H1 (cell line): ENCODE results near the gene IFNA7. TPM values are rescaled to one million over a fixed set of nuclear protein-coding genes. Genes with fewer than 3 reads are reported as not detected.

ENCODE experiments used
- CTCF ChIA-PET: fragments of 300-600 bp; sonication (Branson Sonifier 250); formaldehyde crosslinking; loops from one replicate; lab custom pipeline; 2021; ENCODE audit not compliant: partially characterized antibody; lab: Charles Lee
- POLR2A ChIA-PET: fragments of 300-600 bp; sonication (Branson Sonifier 250); formaldehyde crosslinking; loops from one replicate; lab custom pipeline; 2021; ENCODE audit warnings: inconsistent platforms; ENCODE audit not compliant: partially characterized antibody; lab: Charles Lee
- DNase-seq, 2 experiments: peaks; one replicate each; pipeline versions ENCODE4 v3.0.0 to v3.0.0-alpha.2; 2010 to 2022; ENCODE audit warnings: low spot score in 2 of 2, low read depth in 1 of 2, mixed read lengths in 1 of 2
- FAIRE-seq: peaks from 2 replicates; lab custom pipeline; 2011; peaks lifted over from hg19 to GRCh38; lab: Jason Lieb, UNC
- H2AFZ ChIP-seq: 2 replicates; pipeline ENCODE4 v1.8.1; 2012; ENCODE audit warnings: low read length, inconsistent platforms
- H2AK5ac ChIP-seq: 2 replicates; pipeline ENCODE4 v1.6.1; 2013; ENCODE audit warnings: low read depth, low read length
- H2BK120ac ChIP-seq: replicated peaks from 2 replicates; pipeline ENCODE3; 2013; ENCODE audit warnings: low read depth, low read length, inconsistent platforms
- H2BK12ac ChIP-seq: 2 replicates; pipeline ENCODE4 v1.6.1; 2013; ENCODE audit warnings: low read depth, low read length
- H2BK15ac ChIP-seq: 2 replicates; pipeline ENCODE4 v1.6.1; 2013; ENCODE audit warnings: low read length
- H2BK20ac ChIP-seq: 2 replicates; pipeline ENCODE4 v1.6.1; 2013; ENCODE audit warnings: low read length
- H2BK5ac ChIP-seq: 2 replicates; pipeline ENCODE4 v1.6.1; 2013; ENCODE audit warnings: low read depth, low read length
- H3K14ac ChIP-seq: 2 replicates; pipeline ENCODE4 v1.6.1; 2013; ENCODE audit warnings: inconsistent platforms; ENCODE audit not compliant: insufficient read length
- H3K18ac ChIP-seq: 2 replicates; pipeline ENCODE4 v1.6.1; 2013; ENCODE audit warnings: low read length; ENCODE audit errors: extremely low read depth
- H3K23ac ChIP-seq: 2 replicates; pipeline ENCODE4 v1.6.1; 2013; ENCODE audit warnings: inconsistent platforms; ENCODE audit not compliant: insufficient read length
- H3K23me2 ChIP-seq: 2 replicates; pipeline ENCODE4 v1.6.1; 2013; ENCODE audit warnings: low read depth, low read length
- H3K27ac ChIP-seq: 2 replicates; pipeline ENCODE4 v1.6.1; 2011; ENCODE audit warnings: low read depth, low read length, inconsistent platforms
- H3K27me3 ChIP-seq, 4 experiments: replicated peaks in 1 of 4; 1 replicate in 1 of 4; 2 replicates in 3 of 4; pipeline versions ENCODE4 v1.6.1 to v1.8.1; 2011 to 2013; ENCODE audit warnings: low read length in 3 of 4, mild to moderate bottlenecking in 3 of 4, inconsistent platforms in 2 of 4, mixed read lengths in 2 of 4, moderate library complexity in 1 of 4; ENCODE audit not compliant: control insufficient read depth in 3 of 4, insufficient read depth in 3 of 4; ENCODE audit errors: extremely low read depth in 1 of 4
- H3K36me3 ChIP-seq, 4 experiments: 2 replicates each; pipeline versions ENCODE4 v1.6.1 to v1.8.1; 2011 to 2013; ENCODE audit warnings: mild to moderate bottlenecking in 4 of 4, low read length in 3 of 4, moderate library complexity in 2 of 4, control low read depth in 1 of 4, inconsistent platforms in 1 of 4; ENCODE audit not compliant: insufficient read depth in 4 of 4, control insufficient read depth in 2 of 4
- H3K4ac ChIP-seq: replicated peaks from 2 replicates; pipeline ENCODE3; 2013; ENCODE audit warnings: low read length, low read depth, mixed read lengths, inconsistent platforms; ENCODE audit not compliant: insufficient read length
- H3K4me1 ChIP-seq, 4 experiments: replicated peaks in 1 of 4; 1 replicate in 1 of 4; 2 replicates in 3 of 4; pipeline versions ENCODE4 v1.6.1 to v1.8.1; 2011 to 2013; ENCODE audit warnings: low read length in 3 of 4, inconsistent platforms in 2 of 4, mixed read lengths in 1 of 4; ENCODE audit not compliant: insufficient read depth in 4 of 4, control insufficient read depth in 3 of 4
- H3K4me2 ChIP-seq, 2 experiments: 2 replicates each; pipeline versions ENCODE4 v1.6.1 to v1.8.1; 2011 to 2013; ENCODE audit warnings: low read depth in 2 of 2, low read length in 2 of 2, control low read depth in 1 of 2, inconsistent platforms in 1 of 2, mild to moderate bottlenecking in 1 of 2; ENCODE audit not compliant: insufficient read depth in 1 of 2
- H3K4me3 ChIP-seq, 4 experiments: fragments of 200-600, 300-600 bp in 1 of 4; sonication (generic), shearing (Covaris generic), sonication (Bioruptor Twin) in 1 of 4; 2 replicates each; pipeline versions ENCODE4 v1.5.1 to v1.8.1; 2011 to 2016; ENCODE audit warnings: low read length in 4 of 4, low read depth in 3 of 4, control low read depth in 2 of 4, inconsistent platforms in 2 of 4, mild to moderate bottlenecking in 2 of 4, mixed read lengths in 1 of 4, moderate library complexity in 1 of 4; ENCODE audit not compliant: insufficient read depth in 2 of 4; ENCODE audit errors: extremely low read depth in 1 of 4
- H3K56ac ChIP-seq: replicated peaks from 2 replicates; pipeline ENCODE3; 2013; ENCODE audit warnings: low read depth, mild to moderate bottlenecking, mixed read lengths, low read length, inconsistent platforms; ENCODE audit not compliant: insufficient read length
- H3K79me1 ChIP-seq: 2 replicates; pipeline ENCODE4 v1.6.1; 2013; ENCODE audit warnings: low read depth, low read length, control low read depth
- H3K79me2 ChIP-seq, 2 experiments: 2 replicates each; pipeline versions ENCODE4 v1.6.1 to v1.8.1; 2012 to 2013; ENCODE audit warnings: low read length in 2 of 2, mild to moderate bottlenecking in 2 of 2, inconsistent platforms in 1 of 2; ENCODE audit not compliant: insufficient read depth in 2 of 2, control insufficient read depth in 1 of 2
- H3K9ac ChIP-seq, 4 experiments: replicated peaks in 1 of 4; 1 replicate in 1 of 4; 2 replicates in 3 of 4; pipeline versions ENCODE4 v1.6.1 to v1.8.1; 2011 to 2013; ENCODE audit warnings: low read depth in 3 of 4, low read length in 3 of 4, control low read depth in 2 of 4, mild to moderate bottlenecking in 2 of 4, moderate library complexity in 2 of 4, inconsistent platforms in 1 of 4; ENCODE audit errors: extremely low read depth in 1 of 4
- H3K9me3 ChIP-seq, 2 experiments: 2 replicates each; pipeline versions ENCODE4 v1.6.1 to v1.8.1; 2012 to 2013; ENCODE audit warnings: mild to moderate bottlenecking in 2 of 2, moderate library complexity in 2 of 2, control low read depth in 1 of 2, inconsistent platforms in 1 of 2, low read depth in 1 of 2, low read length in 1 of 2, mixed read lengths in 1 of 2; ENCODE audit not compliant: insufficient read depth in 2 of 2
- H4K20me1 ChIP-seq, 2 experiments: replicated peaks in 1 of 2; 2 replicates each; pipeline versions ENCODE3 to v1.8.1; 2011 to 2013; ENCODE audit warnings: inconsistent platforms in 2 of 2, low read length in 2 of 2, mild to moderate bottlenecking in 1 of 2; ENCODE audit not compliant: insufficient read depth in 2 of 2, control insufficient read depth in 1 of 2
- H4K5ac ChIP-seq: 2 replicates; pipeline ENCODE4 v1.6.1; 2013; ENCODE audit warnings: low read length, low read depth, mixed read lengths, inconsistent platforms; ENCODE audit not compliant: insufficient read length
- H4K8ac ChIP-seq: 2 replicates; pipeline ENCODE4 v1.8.0; 2013; ENCODE audit warnings: mild to moderate bottlenecking, moderate library complexity, low read length, inconsistent platforms; ENCODE audit not compliant: insufficient read depth; ENCODE audit errors: extremely low read depth
- H4K91ac ChIP-seq: replicated peaks from 2 replicates; pipeline ENCODE3; 2013; ENCODE audit warnings: low read length, mixed read lengths, inconsistent platforms; ENCODE audit not compliant: insufficient read length
- ATF3 ChIP-seq: IDR thresholded peaks from 2 replicates; pipeline ENCODE4 v1.6.1; 2011; ENCODE audit warnings: low read depth, mild to moderate bottlenecking, low read length; ENCODE audit not compliant: insufficient read depth
- BCL11A ChIP-seq, 2 experiments: IDR thresholded peaks; one replicate each; pipeline ENCODE4 v1.6.1; 2011; ENCODE audit warnings: low read depth in 2 of 2, low read length in 2 of 2, mild to moderate bottlenecking in 2 of 2
- CREB1 ChIP-seq: IDR thresholded peaks from 2 replicates; pipeline ENCODE4 v1.6.1; 2012; ENCODE audit warnings: inconsistent platforms
- RXRA ChIP-seq: IDR thresholded peaks from 2 replicates; pipeline ENCODE4 v1.6.1; 2011; ENCODE audit warnings: low read depth, mild to moderate bottlenecking, low read length, moderate library complexity; ENCODE audit not compliant: insufficient read depth
- TEAD4 ChIP-seq: IDR thresholded peaks from 2 replicates; pipeline ENCODE4 v1.6.1; 2012; ENCODE audit warnings: low read depth, low read length, inconsistent platforms, mixed read lengths
- polyA plus RNA-seq, 7 experiments: library from polyadenylated mRNA; depleted of rRNA in 3 of 7; stranded (reverse) in 5 of 7; unstranded in 2 of 7; fragments of >200 nt in 5 of 7; fragments of 200-250 nt in 2 of 7; gene quantifications; 1 replicate in 5 of 7; 2 replicates in 1 of 7; 4 replicates in 1 of 7; pipeline versions ENCODE4 v1.2.1 to v1.2.3, GENCODE V29; 2011 to 2013; ENCODE audit warnings: missing spikeins in 2 of 7, mixed read lengths in 2 of 7
- total RNA-seq: library from RNA; stranded (reverse); fragmentation: NEBNext Ultra II Directional; extraction: Animal tissue kit (Norgen Biotek cat#: 25700); gene quantifications from 2 replicates; pipeline ENCODE4 v1.2.1, GENCODE V29; 2021

Gene IFNA7
- total and polyA plus RNA-seq, 2 of the 8 experiments (the other 6 are each of a cell fraction or from before 2014, with no cell fraction given), result not detected

DNA sequence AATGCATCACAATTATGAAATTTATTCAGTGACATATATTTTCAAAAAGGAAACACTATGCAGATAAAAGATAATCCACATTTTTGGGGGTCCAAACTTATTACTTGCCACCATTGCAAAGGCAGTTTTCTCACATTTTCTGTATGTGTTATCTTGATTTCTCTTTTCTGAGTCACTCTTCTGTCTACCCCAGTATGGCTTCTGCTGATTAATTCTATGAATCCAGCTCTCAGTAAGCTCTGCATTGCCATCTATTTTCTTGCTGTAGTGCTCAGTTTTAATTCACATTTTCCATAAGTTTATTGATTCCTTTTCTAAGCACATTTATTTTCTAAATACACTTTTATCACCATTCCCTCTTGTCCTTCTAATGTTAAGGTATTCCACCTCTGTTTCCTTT lies 3.2 kb upstream of the IFNA7 start:
- CTCF ChIA-PET, result no interaction called here
- Histone ChIP-seq H3K23ac (no peak overlapping the region), H3K14ac (no peak overlapping the region), H2AFZ (no peak overlapping the region), H3K4me3 (no peak overlapping the region), H3K27ac (no peak overlapping the region), H4K91ac (no peak overlapping the region), H2BK5ac (no peak overlapping the region), H2AK5ac (no peak overlapping the region), H4K8ac (no peak overlapping the region), H2BK120ac (no peak overlapping the region), H3K27me3 (no peaks in the 10 kb centered on the region), H3K18ac (no peak overlapping the region), H3K56ac (no peak overlapping the region), H3K4ac (no peak overlapping the region), H3K9me3 (no peaks in the 10 kb centered on the region), H4K20me1 (no peaks in the 10 kb centered on the region), H3K4me1 (no peaks in the 10 kb centered on the region), H4K5ac (no peak overlapping the region), H3K4me2 (no peak overlapping the region), H3K23me2 (no peaks in the 10 kb centered on the region), H3K79me1 (no peaks in the 10 kb centered on the region), H2BK12ac (no peak overlapping the region), H2BK15ac (no peak overlapping the region), H3K79me2 (no peaks in the 10 kb centered on the region), H3K9ac (no peak overlapping the region), H2BK20ac (no peak overlapping the region), H3K36me3 (no peaks in the 10 kb centered on the region)
- DNase-seq (no peak), FAIRE-seq (no peak)
- TF ChIP-seq TEAD4, result no peak
- no peak for TF ChIP-seq CREB1
- no peak for TF ChIP-seq BCL11A (IDR thresholded peaks at IDR 0.05; ENCODE audit: low read depth in 2 of 2, low read length in 2 of 2)
- TF ChIP-seq RXRA, result no peak
- no peak for TF ChIP-seq ATF3
- POLR2A ChIA-PET, result no interaction called here
